B cell (primary cell): Measurements from ENCODE around the gene MIDN. TPM values are rescaled to one million over a fixed set of nuclear protein-coding genes. Genes with fewer than 3 reads are reported as not detected.

Source experiments
- ATAC-seq: fragments of 200-7000 bp; cut with Tn5 transposase; one replicate; pipeline ENCODE4 v1.10.0; 2021; ENCODE audit warnings: low read depth, mild to moderate bottlenecking, moderate number of reproducible peaks, moderate library complexity
- CTCF ChIA-PET: fragments of 350-600 bp; sonication (Branson Sonifier 250); formaldehyde crosslinking; loops from one replicate; lab custom pipeline; 2021; ENCODE audit warnings: antibody characterized with exemption, inconsistent platforms; lab: Charles Lee
- POLR2A ChIA-PET: fragments of 350-600 bp; sonication (Branson Sonifier 250); formaldehyde crosslinking; loops from one replicate; lab custom pipeline; 2021; ENCODE audit warnings: antibody characterized with exemption; lab: Charles Lee
- DNase-seq: peaks from one replicate; pipeline ENCODE4 v3.0.0; 2013
- H2AFZ ChIP-seq: 2 replicates; pipeline ENCODE4 v1.6.1; 2012; ENCODE audit warnings: mild to moderate bottlenecking, low read depth, low read length; ENCODE audit not compliant: insufficient read depth, poor library complexity, severe bottlenecking
- H3K27ac ChIP-seq, 2 donors: 1 replicate in 1 of 2; 2 replicates in 1 of 2; pipeline ENCODE4 v1.5.1; 2012 to 2013; ENCODE audit warnings: low read length in 2 of 2, mild to moderate bottlenecking in 2 of 2, moderate library complexity in 1 of 2
- H3K27me3 ChIP-seq, 4 experiments: fragments of 200-600 bp in 1 of 4; sonication (generic) in 1 of 4; replicated peaks in 1 of 4; 1 replicate in 2 of 4; 2 replicates in 2 of 4; pipeline versions ENCODE4 v1.6.1 to v1.7.0; 2013 to 2016; ENCODE audit warnings: low read length in 3 of 4, mild to moderate bottlenecking in 2 of 4, mixed read lengths in 1 of 4, moderate library complexity in 1 of 4; ENCODE audit not compliant: insufficient read depth in 4 of 4, control insufficient read depth in 3 of 4; ENCODE audit errors: control extremely low read depth in 1 of 4
- H3K36me3 ChIP-seq, 2 experiments: replicated peaks in 1 of 2; 1 replicate in 1 of 2; 2 replicates in 1 of 2; pipeline versions ENCODE4 v1.6.1 to v1.7.1; 2013; ENCODE audit warnings: low read length in 1 of 2; ENCODE audit not compliant: insufficient read depth in 2 of 2, control insufficient read depth in 1 of 2; ENCODE audit errors: control extremely low read depth in 1 of 2, extremely low read depth in 1 of 2
- H3K4me1 ChIP-seq, 2 donors: fragments of 200-600 bp in 1 of 2; sonication (generic) in 1 of 2; 1 replicate in 1 of 2; 2 replicates in 1 of 2; pipeline versions ENCODE4 v1.5.1 to v1.6.1; 2013 to 2017; ENCODE audit warnings: low read length in 2 of 2; ENCODE audit not compliant: control insufficient read depth in 2 of 2, insufficient read depth in 2 of 2
- H3K4me2 ChIP-seq: replicated peaks from 2 replicates; pipeline ENCODE3; 2012; ENCODE audit warnings: mild to moderate bottlenecking, low read depth, low read length; ENCODE audit not compliant: poor library complexity, severe bottlenecking
- H3K4me3 ChIP-seq, 5 experiments: fragments of 200-600 bp in 1 of 5; sonication (generic) in 1 of 5; 1 replicate in 3 of 5; 2 replicates in 2 of 5; pipeline versions ENCODE4 v1.5.1 to v1.7.0; 2011 to 2016; ENCODE audit warnings: low read length in 4 of 5, mild to moderate bottlenecking in 4 of 5, low read depth in 2 of 5, control low read depth in 1 of 5, moderate library complexity in 1 of 5; ENCODE audit not compliant: insufficient read depth in 1 of 5; ENCODE audit errors: control extremely low read depth in 1 of 5, extremely low read depth in 1 of 5
- H3K79me2 ChIP-seq: fragments of 200-600 bp; sonication (generic); one replicate; pipeline ENCODE4 v1.6.0; 2016; ENCODE audit warnings: low read length; ENCODE audit not compliant: control insufficient read depth, insufficient read depth
- H3K9ac ChIP-seq: fragments of 200-600 bp; sonication (generic); 2 replicates; pipeline ENCODE4 v1.6.1; 2017; ENCODE audit warnings: mild to moderate bottlenecking, low read length, moderate library complexity
- H3K9me3 ChIP-seq, 3 donors: one replicate each; pipeline versions ENCODE4 v1.6.1 to v1.7.1; 2013; ENCODE audit warnings: low read length in 2 of 3; ENCODE audit not compliant: control insufficient read depth in 2 of 3, insufficient read depth in 1 of 3; ENCODE audit errors: control extremely low read depth in 1 of 3
- H4K20me1 ChIP-seq: 2 replicates; pipeline ENCODE4 v1.6.0; 2012; ENCODE audit warnings: mild to moderate bottlenecking, low read length; ENCODE audit not compliant: insufficient read depth, control insufficient read depth, poor library complexity, severe bottlenecking
- H3K27ac Mint-ChIP-seq: one replicate; pipeline ENCODE4 v1.8.0; 2021; ENCODE audit warnings: mixed read lengths
- H3K27me3 Mint-ChIP-seq: one replicate; pipeline ENCODE4 v1.8.0; 2021; ENCODE audit warnings: mixed read lengths
- H3K4me1 Mint-ChIP-seq: one replicate; pipeline ENCODE4 v1.8.0; 2021; ENCODE audit warnings: mixed read lengths
- H3K4me3 Mint-ChIP-seq: one replicate; pipeline ENCODE4 v1.8.0; 2021; ENCODE audit warnings: mixed read lengths
- H3K9me3 Mint-ChIP-seq: one replicate; pipeline ENCODE4 v1.8.0; 2022; ENCODE audit warnings: mixed read lengths; ENCODE audit not compliant: insufficient read depth
- EZH2 ChIP-seq: IDR thresholded peaks from 2 replicates; pipeline ENCODE4 v1.6.1; 2012; ENCODE audit warnings: borderline replicate concordance, low read depth, mild to moderate bottlenecking, moderate library complexity, low read length; ENCODE audit not compliant: insufficient read depth, poor library complexity, severe bottlenecking
- WGBS: methylation state at CpG from one replicate; pipeline ENCODE4 v1.1.5; 2013; ENCODE audit warnings: missing lambda C conversion rate; ENCODE audit not compliant: insufficient coverage; 5-methylcytosine and 5-hydroxymethylcytosine counted together
- intact Hi-C: fragments of 100-400 bp; cut with micrococcal nuclease; formaldehyde crosslinking; loops from one replicate; pipeline ENCODE4 v1.10.0; 2022
- polyA plus RNA-seq: library from polyadenylated mRNA; depleted of rRNA; stranded (reverse); fragments of >200 nt; gene quantifications from 2 replicates; pipeline ENCODE4 v1.2.3, GENCODE V29; 2012
- total RNA-seq, 2 donors: library from RNA; stranded (reverse); fragments of 120-200 nt in 1 of 2; gene quantifications; 1 replicate in 1 of 2; 2 replicates in 1 of 2; pipeline versions ENCODE4 v1.2.3 to v1.2.4, GENCODE V29; 2013 to 2022
- TF ChIP-seq, protein P1 (sequence below): fragments of 200-600 bp; IDR thresholded peaks from one replicate; pipeline ENCODE4 v1.8.0; 2022; ENCODE audit warnings: antibody characterized with exemption, mild to moderate bottlenecking

Gene MIDN
- total and polyA plus RNA-seq, 2 donors (not counting 1 experiment from before 2014, with no cell fraction given) = 98.5 to 156 TPM

DNA sequence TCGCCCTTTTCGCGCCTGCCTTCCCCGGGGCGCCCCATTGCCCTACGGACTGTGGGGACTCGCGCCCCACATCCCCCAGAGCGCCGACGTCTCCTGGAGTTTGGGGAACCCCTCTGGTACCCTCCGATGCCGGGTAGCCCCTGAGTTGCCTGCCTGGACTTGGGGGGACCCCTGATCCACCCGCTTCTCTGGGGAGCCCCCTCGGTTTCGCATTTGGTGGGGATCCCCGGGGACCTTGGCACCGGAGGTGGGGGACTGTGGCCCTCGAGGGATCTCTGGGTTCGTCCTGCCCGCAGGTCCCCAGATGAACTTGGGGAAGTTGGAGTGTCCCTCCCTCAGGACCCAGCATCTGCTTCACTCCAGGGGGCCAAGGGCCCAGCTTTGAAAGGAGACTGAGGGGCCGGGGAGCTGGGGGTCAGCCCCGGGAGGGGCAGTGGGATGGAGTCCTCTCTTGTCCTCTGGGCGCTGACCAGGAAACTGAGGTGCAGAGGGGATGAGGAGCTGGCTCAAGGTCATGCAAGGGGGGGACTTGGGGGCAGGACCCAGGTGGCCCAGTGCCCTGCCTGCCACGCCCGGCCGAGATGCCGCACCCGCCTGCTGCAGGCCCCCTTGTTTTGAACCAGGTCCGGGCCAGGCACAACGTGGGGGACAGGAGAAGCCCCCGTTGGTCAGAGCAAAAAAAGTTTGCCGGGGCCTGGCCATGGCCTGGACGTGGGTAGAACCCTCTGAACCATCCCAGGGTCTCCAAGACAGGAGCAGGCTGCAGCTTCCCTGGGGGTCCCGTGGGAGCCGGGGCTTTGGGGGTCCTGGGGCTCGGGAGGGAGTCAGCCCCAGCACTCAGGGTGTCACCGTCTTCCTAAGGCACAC is 38.3 kb downstream of the MIDN start:
- peak; percentile 10 for TF ChIP-seq EZH2
- TF ChIP-seq, protein P1, sequence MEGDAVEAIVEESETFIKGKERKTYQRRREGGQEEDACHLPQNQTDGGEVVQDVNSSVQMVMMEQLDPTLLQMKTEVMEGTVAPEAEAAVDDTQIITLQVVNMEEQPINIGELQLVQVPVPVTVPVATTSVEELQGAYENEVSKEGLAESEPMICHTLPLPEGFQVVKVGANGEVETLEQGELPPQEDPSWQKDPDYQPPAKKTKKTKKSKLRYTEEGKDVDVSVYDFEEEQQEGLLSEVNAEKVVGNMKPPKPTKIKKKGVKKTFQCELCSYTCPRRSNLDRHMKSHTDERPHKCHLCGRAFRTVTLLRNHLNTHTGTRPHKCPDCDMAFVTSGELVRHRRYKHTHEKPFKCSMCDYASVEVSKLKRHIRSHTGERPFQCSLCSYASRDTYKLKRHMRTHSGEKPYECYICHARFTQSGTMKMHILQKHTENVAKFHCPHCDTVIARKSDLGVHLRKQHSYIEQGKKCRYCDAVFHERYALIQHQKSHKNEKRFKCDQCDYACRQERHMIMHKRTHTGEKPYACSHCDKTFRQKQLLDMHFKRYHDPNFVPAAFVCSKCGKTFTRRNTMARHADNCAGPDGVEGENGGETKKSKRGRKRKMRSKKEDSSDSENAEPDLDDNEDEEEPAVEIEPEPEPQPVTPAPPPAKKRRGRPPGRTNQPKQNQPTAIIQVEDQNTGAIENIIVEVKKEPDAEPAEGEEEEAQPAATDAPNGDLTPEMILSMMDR = no peak
- Histone ChIP-seq H3K9ac (no peak overlapping the region), H3K4me2 (peak overlapping the region; percentile 38), H3K4me3 (no peak overlapping the region), H3K36me3 (no peaks in the 10 kb centered on the region), H2AFZ (no peak overlapping the region), H3K4me1 (peaks cover 10 to 16% of the 10 kb centered on the region in 2 donors), H3K79me2 (no peaks in the 10 kb centered on the region), H3K9me3 (peaks cover 0 to 8% (median 0%) of the 10 kb centered on the region in 3 donors), H3K27ac (no peak overlapping the region), H3K27me3 (peaks cover 0 to 69% (median 22%) of the 10 kb centered on the region in 4 experiments), H4K20me1 (no peaks in the 10 kb centered on the region)
- ATAC-seq (no peak), DNase-seq (peak; percentile 39)
- H3K4me1 Mint-ChIP-seq = peaks cover 15% of the 10 kb centered on the region
- intact Hi-C loops = no loop called here
- H3K9me3 Mint-ChIP-seq = no peaks in the 10 kb centered on the region
- H3K27ac Mint-ChIP-seq = no peak overlapping the region
- WGBS = 38% methylated on average over 38 of the region's 38 CpGs
- peaks cover 21% of the 10 kb centered on the region for H3K27me3 Mint-ChIP-seq
- POLR2A ChIA-PET = no interaction called here
- peak overlapping the region; percentile 62 for H3K4me3 Mint-ChIP-seq
- CTCF ChIA-PET = no interaction called here
